OCI-LY1 (cell line): ENCODE results near the gene PPP1R7.

ENCODE experiments used
- EZH2 ChIP-seq: fragments of 200-600 bp; sonication (generic), shearing (Covaris generic); IDR thresholded peaks from 2 replicates; pipeline ENCODE4 v1.8.0; 2017; ENCODE audit warnings: borderline replicate concordance, mixed run types, mild to moderate bottlenecking, antibody characterized with exemption, low read length, moderate library complexity, mixed read lengths
- TF ChIP-seq, protein P1 (sequence below): fragments of 200-600 bp; sonication (generic), shearing (Covaris generic); IDR thresholded peaks from 2 replicates; pipeline ENCODE4 v1.5.1; 2017; ENCODE audit warnings: mild to moderate bottlenecking, antibody characterized with exemption, low read length, moderate library complexity, mixed read lengths

DNA sequence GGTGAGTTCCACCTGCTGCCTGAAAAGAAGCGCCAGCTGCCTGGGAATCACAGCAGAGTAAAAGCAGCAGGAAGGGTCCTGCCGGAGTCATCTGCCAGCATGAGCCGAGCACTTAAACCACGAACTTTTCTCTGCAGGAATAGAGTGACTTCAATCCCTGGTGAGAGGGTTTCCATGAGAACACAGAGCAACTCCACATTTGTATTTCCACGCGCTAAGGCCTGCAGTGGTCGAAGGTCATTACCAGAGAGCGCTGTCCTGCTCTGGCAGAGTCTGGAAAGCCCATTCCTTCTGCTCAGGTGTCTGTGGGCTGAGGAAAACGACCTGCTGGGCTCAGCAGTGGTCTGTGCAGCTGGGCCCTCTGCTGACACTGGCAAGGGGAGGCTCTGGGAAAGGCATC is 7.7 kb upstream of the PPP1R7 start:
- TF ChIP-seq, protein P1, sequence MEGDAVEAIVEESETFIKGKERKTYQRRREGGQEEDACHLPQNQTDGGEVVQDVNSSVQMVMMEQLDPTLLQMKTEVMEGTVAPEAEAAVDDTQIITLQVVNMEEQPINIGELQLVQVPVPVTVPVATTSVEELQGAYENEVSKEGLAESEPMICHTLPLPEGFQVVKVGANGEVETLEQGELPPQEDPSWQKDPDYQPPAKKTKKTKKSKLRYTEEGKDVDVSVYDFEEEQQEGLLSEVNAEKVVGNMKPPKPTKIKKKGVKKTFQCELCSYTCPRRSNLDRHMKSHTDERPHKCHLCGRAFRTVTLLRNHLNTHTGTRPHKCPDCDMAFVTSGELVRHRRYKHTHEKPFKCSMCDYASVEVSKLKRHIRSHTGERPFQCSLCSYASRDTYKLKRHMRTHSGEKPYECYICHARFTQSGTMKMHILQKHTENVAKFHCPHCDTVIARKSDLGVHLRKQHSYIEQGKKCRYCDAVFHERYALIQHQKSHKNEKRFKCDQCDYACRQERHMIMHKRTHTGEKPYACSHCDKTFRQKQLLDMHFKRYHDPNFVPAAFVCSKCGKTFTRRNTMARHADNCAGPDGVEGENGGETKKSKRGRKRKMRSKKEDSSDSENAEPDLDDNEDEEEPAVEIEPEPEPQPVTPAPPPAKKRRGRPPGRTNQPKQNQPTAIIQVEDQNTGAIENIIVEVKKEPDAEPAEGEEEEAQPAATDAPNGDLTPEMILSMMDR = no peak
- TF ChIP-seq EZH2 = no peak
